ENCODE results near the gene TTC24. TPM values are rescaled to one million over a fixed set of nuclear protein-coding genes. Genes with fewer than 3 reads are reported as not detected.
A peak's percentile ranks its signal among the peaks of the same experiment; 100 is the strongest.

TTC24 gene
- total and polyA plus RNA-seq, 3 donors from 2014 or later: 0.38 TPM; not detected in 2

GRCh38 chr1:156571919-156572662 lies 7.4 kb upstream of the TTC24 start, which contains the start of gene IQGAP3:
Gene IQGAP3, minus strand, starts transcription at chr1:156572565. Its CDS starts 36 bp downstream, at chr1:156572529.
- 2 to 3% methylated on average over 26 to 38 of the region's 38 CpGs for WGBS, 2 donors
- H3K4me1 ChIP-seq: peaks cover 12% of the 10 kb centered on the region
- no peaks in the 10 kb centered on the region for H3K36me3 ChIP-seq (ENCODE audit: low read depth, missing control alignments)
- TF ChIP-seq CTCF (IDR thresholded peaks at IDR 0.05) (no peak), POLR2A (IDR thresholded peaks at IDR 0.05) (no peak)
- no peaks in the 10 kb centered on the region for H3K27me3 ChIP-seq
- DNase-seq: peak; percentile 92
- H3K27ac ChIP-seq: no peak within 1 kb of the TSS
- H3K9me3 ChIP-seq: no peaks in the 10 kb centered on the region
- intact Hi-C loops (cut with DNase I; ENCODE audit: low total_unique reads): no loop called here
- H3K4me3 ChIP-seq: peak within 1 kb of the TSS; percentile 31 to 47

- intact Hi-C loops (cut with DNase I; ENCODE audit: low total_unique reads): no loop called here
- no peak for TF ChIP-seq POLR2A (IDR thresholded peaks at IDR 0.05)
- TF ChIP-seq CTCF (IDR thresholded peaks at IDR 0.05): no peak
- peaks cover 12% of the 10 kb centered on the region for H3K4me1 ChIP-seq
- WGBS, 2 donors: 23 to 24% methylated on average over 10 of the region's 10 CpGs
- no peak overlapping the region for H3K27ac ChIP-seq
- no peaks in the 10 kb centered on the region for H3K36me3 ChIP-seq (ENCODE audit: low read depth, missing control alignments)
- no peak for DNase-seq
- no peaks in the 10 kb centered on the region for H3K9me3 ChIP-seq
- H3K4me3 ChIP-seq: peak overlapping the region; percentile 31 to 47
- H3K27me3 ChIP-seq: no peaks in the 10 kb centered on the region
Observed at GRCh38 chr1:156572663-156573018, 6.9 kb upstream of the TTC24 start.

GRCh38 chr1:156574039-156574633 lies 5.4 kb upstream of the TTC24 start:
- 36 to 59% methylated on average over 2 of the region's 2 CpGs for WGBS, 2 donors

GRCh38 chr1:156577550-156577949 lies 2.0 kb upstream of the TTC24 start:
- no peaks in the 10 kb centered on the region for H3K27me3 ChIP-seq
- peaks cover 4% of the 10 kb centered on the region for H3K4me1 ChIP-seq
- H3K4me3 ChIP-seq: no peak overlapping the region
- H3K36me3 ChIP-seq (ENCODE audit: low read depth, missing control alignments): no peaks in the 10 kb centered on the region
- H3K27ac ChIP-seq: no peak overlapping the region
- WGBS, 2 donors: 90% methylated on average over 3 of the region's 3 CpGs
- H3K9me3 ChIP-seq: no peaks in the 10 kb centered on the region
- TF ChIP-seq POLR2A (IDR thresholded peaks at IDR 0.05) (no peak), CTCF (IDR thresholded peaks at IDR 0.05) (no peak)
- DNase-seq: no peak
- intact Hi-C loops (cut with DNase I; ENCODE audit: low total_unique reads): no loop called here

More at GRCh38 chr1:156574039-156574633, 5.4 kb upstream of the TTC24 start:
- no peak for DNase-seq
- H3K27ac ChIP-seq: no peak overlapping the region
- H3K4me3 ChIP-seq: no peak overlapping the region
- no peaks in the 10 kb centered on the region for H3K9me3 ChIP-seq
- no peaks in the 10 kb centered on the region for H3K27me3 ChIP-seq
- peaks cover 12% of the 10 kb centered on the region for H3K4me1 ChIP-seq
- intact Hi-C loops (cut with DNase I; ENCODE audit: low total_unique reads): no loop called here
- TF ChIP-seq CTCF (IDR thresholded peaks at IDR 0.05) (no peak), POLR2A (IDR thresholded peaks at IDR 0.05) (no peak)
- no peaks in the 10 kb centered on the region for H3K36me3 ChIP-seq (ENCODE audit: low read depth, missing control alignments)
